Large intestine (tissue), 3 donors: ENCODE measurements around the gene GABRB1. TPM values are rescaled to one million over a fixed set of nuclear protein-coding genes. Genes with fewer than 3 reads are reported as not detected.

Experiments
- DNase-seq, 2 donors: peaks; one replicate each; pipeline versions ENCODE4 v3.0.0 to v3.0.0-alpha.2; 2013
- H3K27ac ChIP-seq: one replicate; pipeline ENCODE4 v1.5.1; 2013; ENCODE audit warnings: low read length
- H3K27me3 ChIP-seq: 2 replicates; pipeline ENCODE4 v1.6.1; 2013; ENCODE audit warnings: low read length; ENCODE audit not compliant: control insufficient read depth, insufficient read depth
- H3K36me3 ChIP-seq: 2 replicates; pipeline ENCODE4 v1.6.1; 2013; ENCODE audit warnings: low read length; ENCODE audit not compliant: control insufficient read depth, insufficient read depth
- H3K4me1 ChIP-seq: one replicate; pipeline ENCODE4 v1.6.1; 2013; ENCODE audit warnings: low read length; ENCODE audit not compliant: control insufficient read depth, insufficient read depth
- H3K4me3 ChIP-seq: one replicate; pipeline ENCODE4 v1.5.1; 2013; ENCODE audit warnings: low read length
- H3K9me3 ChIP-seq: one replicate; pipeline ENCODE4 v1.6.1; 2013; ENCODE audit warnings: mild to moderate bottlenecking, low read depth, low read length, moderate library complexity; ENCODE audit not compliant: control insufficient read depth
- WGBS: methylation state at CpG from one replicate; pipeline ENCODE4 v1.1.5; 2013; ENCODE audit warnings: low lambda C conversion rate; ENCODE audit not compliant: insufficient coverage; 5-methylcytosine and 5-hydroxymethylcytosine counted together
- polyA plus RNA-seq: library from polyadenylated mRNA; unstranded; fragments of 120-200 nt; gene quantifications from one replicate; pipeline ENCODE4 v1.2.1, GENCODE V29; 2013

Gene GABRB1
- polyA plus RNA-seq, 1 donor, result 0.27 TPM

- Histone ChIP-seq H3K36me3 (no peaks in the 10 kb centered on the region), H3K4me1 (no peaks in the 10 kb centered on the region), H3K4me3 (no peak overlapping the region), H3K27me3 (no peaks in the 10 kb centered on the region), H3K27ac (no peak overlapping the region), H3K9me3 (no peaks in the 10 kb centered on the region)
- 0% methylated on average over 1 of the region's 2 CpGs for WGBS
- peak in 1 of 2 donors; percentile 69 for DNase-seq
Observed at GRCh38 chr4:47010912-47011446, 20.4 kb upstream of the GABRB1 start.

GRCh38 chr4:47012676-47013075, 18.7 kb upstream of the GABRB1 start:
- H3K9me3 ChIP-seq, result no peaks in the 10 kb centered on the region
- no peak overlapping the region for H3K4me3 ChIP-seq
- no peaks in the 10 kb centered on the region for H3K27me3 ChIP-seq
- no peaks in the 10 kb centered on the region for H3K4me1 ChIP-seq
- no peak overlapping the region for H3K27ac ChIP-seq
- no peaks in the 10 kb centered on the region for H3K36me3 ChIP-seq
- no peak for DNase-seq

- Histone ChIP-seq H3K4me3 (no peak overlapping the region), H3K9me3 (no peaks in the 10 kb centered on the region), H3K27me3 (no peaks in the 10 kb centered on the region), H3K4me1 (no peaks in the 10 kb centered on the region), H3K36me3 (no peaks in the 10 kb centered on the region), H3K27ac (no peak overlapping the region)
- 86% methylated on average over 1 of the region's 3 CpGs for WGBS
- DNase-seq, result no peak
Observed at GRCh38 chr4:47013373-47013772, 18.0 kb upstream of the GABRB1 start.

GRCh38 chr4:47017081-47017480, 14.3 kb upstream of the GABRB1 start:
- Histone ChIP-seq H3K4me1 (no peaks in the 10 kb centered on the region), H3K36me3 (no peaks in the 10 kb centered on the region), H3K9me3 (peaks cover 3% of the 10 kb centered on the region), H3K27ac (no peak overlapping the region), H3K4me3 (no peak overlapping the region), H3K27me3 (no peaks in the 10 kb centered on the region)
- no peak for DNase-seq
- no CpG with 5 or more reads among the region's 4 CpGs for WGBS

GRCh38 chr4:47017494-47017893, 13.9 kb upstream of the GABRB1 start:
- WGBS, result 100% methylated on average over 1 of the region's 1 CpG
- Histone ChIP-seq H3K4me3 (no peak overlapping the region), H3K27me3 (no peaks in the 10 kb centered on the region), H3K27ac (no peak overlapping the region), H3K9me3 (peaks cover 3% of the 10 kb centered on the region), H3K36me3 (no peaks in the 10 kb centered on the region), H3K4me1 (no peaks in the 10 kb centered on the region)
- DNase-seq, result no peak

GRCh38 chr4:47031751-47032404, 511 bp downstream of the GABRB1 start:
- Histone ChIP-seq H3K36me3 (no peaks in the 10 kb centered on the region), H3K27me3 (peaks cover 11% of the 10 kb centered on the region), H3K27ac (no peak overlapping the region), H3K4me3 (peak overlapping the region; percentile 53), H3K4me1 (peaks cover 3% of the 10 kb centered on the region), H3K9me3 (no peaks in the 10 kb centered on the region)
- DNase-seq, result peak in 1 of 2 donors; percentile 51
- WGBS, result no CpG with 5 or more reads among the region's 19 CpGs

GRCh38 chr4:47032405-47033106, 1.2 kb downstream of the GABRB1 start:
- Histone ChIP-seq H3K27ac (no peak overlapping the region), H3K4me1 (peaks cover 3% of the 10 kb centered on the region), H3K9me3 (no peaks in the 10 kb centered on the region), H3K36me3 (no peaks in the 10 kb centered on the region), H3K4me3 (peak overlapping the region; percentile 53), H3K27me3 (peaks cover 11% of the 10 kb centered on the region)
- WGBS, result no CpG with 5 or more reads among the region's 47 CpGs
- DNase-seq, result peak; percentile 33 to 61

GRCh38 chr4:47038263-47038662, 6.9 kb downstream of the GABRB1 start:
- H3K36me3 ChIP-seq, result no peaks in the 10 kb centered on the region
- no peak overlapping the region for H3K27ac ChIP-seq
- H3K27me3 ChIP-seq, result no peaks in the 10 kb centered on the region
- H3K9me3 ChIP-seq, result no peaks in the 10 kb centered on the region
- WGBS, result no CpG with 5 or more reads among the region's 1 CpG
- no peaks in the 10 kb centered on the region for H3K4me1 ChIP-seq
- DNase-seq, result no peak
- H3K4me3 ChIP-seq, result no peak overlapping the region

- H3K4me3 ChIP-seq, result no peak overlapping the region
- no peaks in the 10 kb centered on the region for H3K27me3 ChIP-seq
- no peak for DNase-seq
- H3K9me3 ChIP-seq, result no peaks in the 10 kb centered on the region
- 100% methylated on average over 1 of the region's 3 CpGs for WGBS
- H3K4me1 ChIP-seq, result no peaks in the 10 kb centered on the region
- no peaks in the 10 kb centered on the region for H3K36me3 ChIP-seq
- no peak overlapping the region for H3K27ac ChIP-seq
Observed at GRCh38 chr4:47040828-47041227, 9.5 kb downstream of the GABRB1 start.

GRCh38 chr4:47043821-47044220, 12.5 kb downstream of the GABRB1 start:
- no CpG with 5 or more reads among the region's 3 CpGs for WGBS
- DNase-seq, result no peak
- Histone ChIP-seq H3K4me3 (no peak overlapping the region), H3K27me3 (no peaks in the 10 kb centered on the region), H3K9me3 (no peaks in the 10 kb centered on the region), H3K27ac (no peak overlapping the region), H3K36me3 (no peaks in the 10 kb centered on the region), H3K4me1 (no peaks in the 10 kb centered on the region)
